Stimulated activated CD8-positive, alpha-beta memory T cell treated with anti-CD3 and anti-CD28 coated beads, Interleukin-7, amount 100 ng/mL, for 1 hour (primary cell): Measurements from ENCODE around the gene TLE3.
A peak's percentile ranks its signal among the peaks of the same experiment; 100 is the strongest.

ENCODE experiments used
- DNase-seq, 2 donors: peaks; one replicate each; pipeline ENCODE4 v3.0.0-alpha.2; 2020; ENCODE audit warnings: low read depth in 2 of 2

Gene TLE3

GRCh38 chr15:70031261-70031660, 66.5 kb downstream of the TLE3 start:
- no peak for DNase-seq

DNA sequence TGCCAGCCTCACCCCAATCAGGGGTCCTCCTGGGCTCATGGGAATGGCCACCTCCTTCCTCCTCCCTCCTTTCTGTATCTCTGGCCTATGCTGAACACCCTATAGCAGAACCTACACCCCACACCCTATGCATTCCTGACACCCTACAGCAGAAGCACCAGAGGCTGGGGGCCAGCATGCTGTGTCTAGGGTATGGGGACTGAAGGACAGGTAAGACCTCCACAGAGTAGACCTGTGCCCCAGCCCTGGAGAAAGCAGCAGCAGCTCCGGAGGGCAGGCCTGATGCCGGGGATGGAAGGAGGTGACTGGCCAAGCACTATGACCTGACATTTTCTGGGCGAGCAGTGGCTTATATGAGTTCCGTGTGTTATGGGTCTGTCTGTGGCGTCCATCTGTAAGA, 66.9 kb downstream of the TLE3 start:
- DNase-seq: no peak

GRCh38 chr15:70029297-70029701, 68.4 kb downstream of the TLE3 start:
- no peak for DNase-seq

DNA sequence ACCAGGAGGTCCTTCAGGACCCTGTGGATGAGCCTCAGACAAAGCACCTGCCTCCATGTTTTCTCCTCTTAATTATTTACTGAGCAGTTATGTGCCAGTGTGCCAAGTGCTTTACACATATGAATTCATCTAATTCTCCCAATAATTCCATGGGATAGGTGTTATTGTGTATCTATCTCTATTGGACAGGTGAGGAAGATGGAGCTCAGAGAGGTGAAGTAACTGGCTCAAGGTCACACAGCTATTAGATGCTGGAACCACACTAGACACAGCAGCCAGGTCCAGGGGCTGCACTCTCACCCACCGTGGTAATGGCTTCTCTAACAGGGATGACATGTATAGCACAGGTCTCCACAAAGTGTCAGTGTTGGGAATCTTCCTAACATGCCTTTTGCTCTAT, 70.2 kb downstream of the TLE3 start:
- DNase-seq: no peak

DNA sequence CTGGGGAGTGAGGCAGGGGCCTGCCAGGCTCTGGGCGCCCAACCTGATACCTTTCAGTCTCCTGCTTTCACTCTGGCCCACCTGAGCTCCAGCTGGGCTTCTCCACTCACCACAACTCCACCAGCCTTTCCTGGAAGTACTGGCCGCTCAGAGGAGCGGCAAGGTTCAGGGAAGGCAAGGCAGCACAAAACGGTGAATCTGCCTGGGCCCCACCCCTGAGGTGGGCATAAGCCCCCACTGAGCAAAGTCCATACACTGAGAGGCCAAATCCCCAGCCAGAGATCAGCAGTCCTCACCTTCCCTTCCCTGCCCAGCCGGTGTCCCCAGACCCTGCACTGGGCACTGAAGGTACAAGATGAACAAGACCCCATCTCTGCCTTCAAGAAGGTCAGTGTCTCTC, 70.7 kb downstream of the TLE3 start:
- no peak for DNase-seq

- no peak for DNase-seq
Observed at GRCh38 chr15:70025413-70026296, 72.1 kb downstream of the TLE3 start.

GRCh38 chr15:70024521-70024920, 73.2 kb downstream of the TLE3 start:
- no peak for DNase-seq

- DNase-seq: no peak
Observed at GRCh38 chr15:70023769-70024491, 73.8 kb downstream of the TLE3 start.

DNA sequence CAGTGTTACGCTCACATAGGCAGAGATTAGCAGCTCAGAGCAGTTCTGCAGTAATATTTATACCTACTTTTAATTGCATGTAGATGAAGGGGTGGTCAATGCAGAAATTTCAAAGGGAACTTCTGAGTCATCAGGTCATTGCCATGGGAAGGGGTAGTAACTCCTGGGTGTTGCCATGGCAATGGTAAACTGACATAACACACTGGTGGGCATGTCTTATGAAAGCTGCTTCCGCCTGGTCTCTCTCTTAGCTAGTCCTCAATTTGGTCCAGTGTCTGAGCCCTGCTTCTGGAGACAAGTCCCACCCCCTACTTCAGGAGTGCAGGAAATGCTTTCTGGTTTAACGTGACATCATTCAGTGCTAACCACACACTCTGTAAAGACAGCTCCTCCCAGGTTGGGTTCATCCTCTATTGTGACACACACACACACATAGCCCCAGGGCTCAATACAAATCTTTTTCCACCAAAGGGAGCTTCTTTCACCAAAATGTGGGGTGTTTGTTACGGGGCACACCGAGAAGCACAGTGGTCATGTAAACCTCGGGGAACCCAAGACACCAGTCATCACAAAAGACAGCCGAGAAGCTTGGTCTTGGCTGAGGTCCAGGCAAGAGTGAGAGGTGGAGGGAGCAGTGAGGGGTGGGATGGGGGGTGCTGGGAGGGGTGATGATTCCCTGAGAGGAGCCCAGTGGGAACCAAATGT, 74.5 kb downstream of the TLE3 start:
- peak; percentile 17 to 23 for DNase-seq

DNA sequence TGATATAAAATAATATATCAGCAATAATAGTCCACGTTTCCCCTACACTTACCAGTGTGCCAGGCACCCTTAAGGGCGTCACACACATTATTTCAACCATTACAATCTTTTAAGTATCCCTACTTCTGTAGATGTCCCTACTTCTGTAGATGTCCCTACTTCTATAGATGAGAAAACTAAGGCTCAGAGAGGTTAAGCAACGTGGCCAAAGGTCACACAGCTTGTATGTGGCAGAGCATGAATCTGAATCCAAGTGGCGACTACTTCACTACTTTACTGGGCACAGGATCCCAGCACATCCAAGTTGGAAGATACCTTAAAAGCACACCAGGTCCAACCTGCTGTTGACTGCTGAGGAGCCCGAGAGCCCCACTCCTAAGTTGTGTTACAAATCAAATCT, 77.5 kb downstream of the TLE3 start:
- no peak for DNase-seq

DNA sequence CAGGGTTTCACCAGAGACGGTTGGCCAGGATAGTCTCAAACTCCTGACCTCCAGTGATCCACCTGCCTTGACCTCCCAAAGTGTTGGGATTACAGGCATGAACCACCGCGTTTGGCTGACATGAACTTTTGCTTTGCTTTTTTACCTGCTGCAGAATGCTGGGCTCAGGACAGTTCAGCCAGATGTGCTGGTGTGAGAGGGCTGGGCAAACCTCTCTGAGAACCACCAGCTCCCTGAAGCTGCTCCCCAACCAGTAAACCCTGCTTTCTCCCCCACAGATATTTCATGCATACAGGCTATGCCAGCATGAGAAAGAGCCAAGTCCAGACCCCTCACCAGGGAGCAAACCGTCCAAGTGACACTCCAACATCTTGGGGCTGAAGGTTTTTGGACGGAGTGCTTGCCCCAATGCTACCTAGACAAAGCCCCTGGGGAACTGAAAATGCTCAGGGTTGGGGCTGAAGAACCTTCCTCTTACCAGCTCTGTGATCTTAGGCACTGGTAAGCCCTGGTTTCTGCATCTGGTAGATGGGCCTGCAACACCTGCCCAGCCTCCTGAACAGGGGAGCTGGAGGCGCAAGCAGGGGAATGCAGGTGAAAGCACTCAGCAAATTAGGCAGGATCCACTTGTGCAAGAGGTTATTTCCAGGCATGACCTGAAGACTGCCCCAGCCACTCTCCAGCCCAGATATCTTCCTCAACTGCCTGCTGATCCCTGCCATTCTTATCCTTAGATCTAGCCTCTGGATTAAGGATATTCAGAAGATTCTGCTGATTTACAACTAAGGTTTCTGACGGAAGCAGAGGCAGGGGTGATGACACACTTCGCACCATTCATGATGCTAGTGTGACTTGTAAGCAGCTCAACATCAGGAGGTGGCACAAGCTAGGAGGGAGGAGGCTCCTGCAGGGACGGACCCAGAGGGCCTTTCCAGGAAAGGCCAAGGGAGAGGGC, 78.8 kb downstream of the TLE3 start:
- no peak for DNase-seq

DNA sequence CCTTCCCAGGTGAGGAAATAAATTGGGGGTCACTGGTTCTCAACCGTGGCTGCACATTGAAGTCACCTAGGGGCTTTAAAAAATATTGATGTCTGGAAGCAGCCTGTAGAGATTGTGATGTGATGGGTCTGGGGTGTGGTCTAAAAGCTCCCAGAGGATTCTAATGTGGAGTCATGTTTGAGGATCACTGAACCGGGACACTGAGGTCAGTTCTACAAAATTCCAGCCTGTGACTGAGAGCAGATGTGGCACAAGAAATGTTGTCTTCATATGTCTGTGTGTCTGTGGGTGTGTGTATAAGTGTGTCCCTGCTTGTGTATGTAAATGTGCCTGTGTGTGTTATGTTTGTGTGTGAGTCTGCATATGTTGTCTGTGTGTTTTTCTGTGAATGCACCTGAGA, 79.9 kb downstream of the TLE3 start:
- DNase-seq: no peak

DNA sequence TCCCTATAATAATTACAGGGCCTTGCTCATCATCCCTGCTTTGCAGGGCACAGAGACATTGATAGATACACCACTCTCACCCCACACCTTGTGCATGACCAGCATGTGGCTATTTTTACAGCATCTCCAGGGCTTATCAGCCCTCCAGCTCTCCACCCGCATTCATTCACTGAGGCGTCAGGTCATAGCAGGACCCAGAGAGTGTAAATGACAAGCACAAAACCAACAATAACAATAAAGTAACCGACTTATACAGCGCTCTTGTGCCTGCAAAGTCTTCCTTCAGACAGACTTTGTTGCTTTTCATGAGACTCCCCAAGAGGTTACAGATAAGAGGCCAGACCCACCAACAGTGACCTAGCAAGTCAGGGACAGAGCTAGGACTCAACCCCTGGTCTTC, 80.7 kb downstream of the TLE3 start:
- DNase-seq: no peak

DNA sequence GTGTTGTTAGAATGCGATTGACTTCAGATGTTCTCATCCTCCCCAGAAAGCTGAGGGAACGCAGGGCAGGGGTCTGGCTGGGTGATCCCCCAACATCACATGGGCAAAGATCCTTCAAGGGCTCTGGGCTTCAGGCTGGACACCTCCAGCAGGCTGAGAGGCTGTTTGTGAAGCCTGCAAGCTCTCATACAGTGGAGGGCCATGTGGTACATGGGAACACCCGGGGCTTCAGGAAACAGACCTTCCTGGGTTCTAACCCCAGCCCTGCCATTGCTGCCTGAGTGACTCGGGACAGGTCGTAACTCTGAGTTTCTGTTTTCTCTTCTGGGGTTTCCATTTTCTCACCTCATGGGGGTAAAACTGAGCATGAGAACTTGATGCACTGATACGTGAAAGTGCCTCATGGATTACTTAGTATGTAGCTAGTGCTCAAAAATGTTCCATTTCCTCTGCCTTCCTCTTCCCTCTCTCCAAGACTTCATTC, 81.2 kb downstream of the TLE3 start:
- DNase-seq: no peak

- DNase-seq: no peak
Observed at GRCh38 chr15:70014860-70015490, 82.7 kb downstream of the TLE3 start.

DNA sequence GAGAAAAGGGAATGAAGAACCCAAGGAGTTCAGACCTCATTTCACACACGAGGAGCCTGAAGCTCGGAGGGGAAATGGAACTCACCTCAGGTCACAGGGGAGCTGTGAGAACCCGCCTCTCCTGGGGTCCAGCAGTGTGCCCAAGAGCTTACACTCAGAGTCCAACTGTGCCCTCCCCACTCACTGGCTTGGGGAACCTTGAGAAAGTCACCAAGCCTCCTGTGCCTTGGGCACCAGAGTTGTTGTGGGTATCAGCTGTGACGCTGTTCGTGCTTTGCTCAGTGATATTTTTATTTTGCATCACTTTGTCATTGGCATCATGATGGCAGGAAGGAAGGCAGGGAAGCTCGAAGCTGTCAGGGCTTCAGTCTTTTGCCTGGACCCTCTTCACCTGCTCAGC, 83.4 kb downstream of the TLE3 start:
- no peak for DNase-seq

- DNase-seq: no peak
Observed at GRCh38 chr15:70013656-70014313, 83.9 kb downstream of the TLE3 start.

DNA sequence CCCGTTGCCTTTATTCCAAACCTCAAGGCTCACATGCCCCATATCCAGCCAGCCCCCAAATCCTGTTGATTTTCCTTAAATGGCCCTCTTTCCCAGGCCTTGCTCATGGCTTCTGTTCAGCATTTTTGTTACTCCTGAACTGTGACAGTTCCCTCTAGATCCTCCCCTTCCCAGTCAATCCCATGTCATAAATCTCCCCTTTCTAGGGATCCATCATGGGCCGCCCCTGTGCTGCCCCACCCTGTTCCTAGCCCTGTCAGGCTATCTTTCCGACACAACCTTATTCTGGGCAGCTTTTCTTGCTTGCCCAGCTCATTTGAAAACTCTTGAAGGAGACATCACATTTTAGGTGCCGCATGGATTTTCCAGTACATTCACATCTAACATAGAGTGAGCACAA, 84.8 kb downstream of the TLE3 start:
- no peak for DNase-seq

GRCh38 chr15:70008697-70009290, 88.9 kb downstream of the TLE3 start:
- DNase-seq: no peak
